ENCODE measurements around the gene ALDH3B2.

ALDH3B2 gene

GRCh38 chr11:67665541-67666302, 8.7 kb downstream of the ALDH3B2 start:
- TF ChIP-seq POLR2AphosphoS5 (IDR thresholded peaks at IDR 0.05; ENCODE audit: low read depth, low read length) (no peak), FOXP2 (optimal IDR thresholded peaks at IDR 0.05; ENCODE audit: borderline replicate concordance, extremely low read depth, extremely low read length, insufficient read depth) (no peak)

DNA sequence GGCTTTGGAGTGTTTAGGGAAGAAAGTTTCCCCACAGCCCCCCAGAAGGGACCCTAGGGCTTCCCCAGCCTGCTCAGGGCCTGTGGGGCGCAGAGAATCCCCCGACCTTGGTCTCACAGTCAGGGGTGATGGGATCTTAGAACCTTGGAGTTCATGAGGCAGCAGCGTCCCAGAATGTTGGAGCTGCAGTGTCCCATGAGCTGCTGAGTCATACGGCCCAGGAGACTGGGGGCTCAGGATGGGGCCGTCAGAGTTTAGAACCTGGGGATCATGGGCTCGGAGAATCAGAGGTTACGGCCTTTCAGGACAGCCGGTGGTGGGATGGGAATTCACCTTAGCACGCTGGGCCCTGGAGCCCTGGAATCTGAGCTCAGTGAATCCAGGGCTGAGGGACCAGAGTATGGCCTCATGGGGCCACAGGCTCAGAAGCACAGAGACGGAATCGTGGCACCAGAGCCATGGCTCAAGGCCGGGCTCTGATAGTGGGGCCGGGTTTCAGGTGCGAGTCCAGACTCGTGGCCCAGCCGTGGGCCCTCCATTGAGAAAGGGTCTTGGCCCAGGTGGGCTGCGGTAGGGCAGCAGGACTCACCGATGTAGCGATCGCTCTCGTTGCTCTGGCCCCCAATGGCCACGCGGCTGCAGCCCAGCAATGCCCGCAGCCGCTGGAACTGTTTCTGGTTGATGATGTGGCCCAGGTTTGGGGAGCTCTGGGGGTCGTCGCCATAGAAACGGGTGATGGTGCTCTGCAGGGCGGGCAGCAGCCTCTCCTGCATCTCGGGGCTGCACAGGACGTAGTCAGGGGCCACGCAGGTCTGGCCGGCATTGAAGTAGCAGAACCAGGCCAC, 9.5 kb downstream of the ALDH3B2 start:
- TF ChIP-seq, protein P1, sequence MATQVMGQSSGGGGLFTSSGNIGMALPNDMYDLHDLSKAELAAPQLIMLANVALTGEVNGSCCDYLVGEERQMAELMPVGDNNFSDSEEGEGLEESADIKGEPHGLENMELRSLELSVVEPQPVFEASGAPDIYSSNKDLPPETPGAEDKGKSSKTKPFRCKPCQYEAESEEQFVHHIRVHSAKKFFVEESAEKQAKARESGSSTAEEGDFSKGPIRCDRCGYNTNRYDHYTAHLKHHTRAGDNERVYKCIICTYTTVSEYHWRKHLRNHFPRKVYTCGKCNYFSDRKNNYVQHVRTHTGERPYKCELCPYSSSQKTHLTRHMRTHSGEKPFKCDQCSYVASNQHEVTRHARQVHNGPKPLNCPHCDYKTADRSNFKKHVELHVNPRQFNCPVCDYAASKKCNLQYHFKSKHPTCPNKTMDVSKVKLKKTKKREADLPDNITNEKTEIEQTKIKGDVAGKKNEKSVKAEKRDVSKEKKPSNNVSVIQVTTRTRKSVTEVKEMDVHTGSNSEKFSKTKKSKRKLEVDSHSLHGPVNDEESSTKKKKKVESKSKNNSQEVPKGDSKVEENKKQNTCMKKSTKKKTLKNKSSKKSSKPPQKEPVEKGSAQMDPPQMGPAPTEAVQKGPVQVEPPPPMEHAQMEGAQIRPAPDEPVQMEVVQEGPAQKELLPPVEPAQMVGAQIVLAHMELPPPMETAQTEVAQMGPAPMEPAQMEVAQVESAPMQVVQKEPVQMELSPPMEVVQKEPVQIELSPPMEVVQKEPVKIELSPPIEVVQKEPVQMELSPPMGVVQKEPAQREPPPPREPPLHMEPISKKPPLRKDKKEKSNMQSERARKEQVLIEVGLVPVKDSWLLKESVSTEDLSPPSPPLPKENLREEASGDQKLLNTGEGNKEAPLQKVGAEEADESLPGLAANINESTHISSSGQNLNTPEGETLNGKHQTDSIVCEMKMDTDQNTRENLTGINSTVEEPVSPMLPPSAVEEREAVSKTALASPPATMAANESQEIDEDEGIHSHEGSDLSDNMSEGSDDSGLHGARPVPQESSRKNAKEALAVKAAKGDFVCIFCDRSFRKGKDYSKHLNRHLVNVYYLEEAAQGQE (IDR thresholded peaks at IDR 0.05; ENCODE audit: insufficient read depth in 1 of 2, low read depth in 2 of 2, low read length in 2 of 2) = no peak
- no peak for TF ChIP-seq SIN3A (IDR thresholded peaks at IDR 0.05; ENCODE audit: borderline replicate concordance, insufficient read depth, low read length)
- no peak for TF ChIP-seq POLR2AphosphoS5 (IDR thresholded peaks at IDR 0.05; ENCODE audit: low read depth, low read length)
- no peak for TF ChIP-seq TAF1 (IDR thresholded peaks at IDR 0.05; ENCODE audit: borderline replicate concordance, insufficient read depth, low read length)
- TF ChIP-seq FOXP2 (optimal IDR thresholded peaks at IDR 0.05; ENCODE audit: borderline replicate concordance, extremely low read depth, extremely low read length, insufficient read depth) = no peak

DNA sequence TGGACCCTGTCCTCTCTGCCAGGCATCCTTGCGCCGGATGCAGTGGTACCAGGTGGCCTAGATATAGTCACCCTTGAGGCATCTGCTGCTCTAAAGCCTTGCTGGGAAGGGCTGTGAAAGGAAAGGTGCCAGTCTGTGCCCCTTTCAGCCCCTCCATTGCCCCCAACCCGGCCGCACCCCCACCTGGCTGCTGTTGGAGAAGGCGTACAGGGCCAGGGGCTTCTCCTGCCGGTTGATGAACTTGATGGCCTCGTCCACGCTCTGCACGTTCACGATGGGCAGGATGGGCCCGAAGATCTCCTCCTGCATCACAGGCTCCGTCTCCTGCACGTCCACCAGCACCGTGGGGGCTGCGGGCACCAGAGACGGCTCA, 10.2 kb downstream of the ALDH3B2 start:
- TF ChIP-seq TAF1 (IDR thresholded peaks at IDR 0.05; ENCODE audit: borderline replicate concordance, insufficient read depth, low read length) = no peak
- TF ChIP-seq, protein P1 (IDR thresholded peaks at IDR 0.05; ENCODE audit: insufficient read depth in 1 of 2, low read depth in 2 of 2, low read length in 2 of 2) = no peak
- no peak for TF ChIP-seq FOXP2 (optimal IDR thresholded peaks at IDR 0.05; ENCODE audit: borderline replicate concordance, extremely low read depth, extremely low read length, insufficient read depth)
- TF ChIP-seq SIN3A (IDR thresholded peaks at IDR 0.05; ENCODE audit: borderline replicate concordance, insufficient read depth, low read length) = no peak
- TF ChIP-seq POLR2AphosphoS5 (IDR thresholded peaks at IDR 0.05; ENCODE audit: low read depth, low read length) = no peak

DNA sequence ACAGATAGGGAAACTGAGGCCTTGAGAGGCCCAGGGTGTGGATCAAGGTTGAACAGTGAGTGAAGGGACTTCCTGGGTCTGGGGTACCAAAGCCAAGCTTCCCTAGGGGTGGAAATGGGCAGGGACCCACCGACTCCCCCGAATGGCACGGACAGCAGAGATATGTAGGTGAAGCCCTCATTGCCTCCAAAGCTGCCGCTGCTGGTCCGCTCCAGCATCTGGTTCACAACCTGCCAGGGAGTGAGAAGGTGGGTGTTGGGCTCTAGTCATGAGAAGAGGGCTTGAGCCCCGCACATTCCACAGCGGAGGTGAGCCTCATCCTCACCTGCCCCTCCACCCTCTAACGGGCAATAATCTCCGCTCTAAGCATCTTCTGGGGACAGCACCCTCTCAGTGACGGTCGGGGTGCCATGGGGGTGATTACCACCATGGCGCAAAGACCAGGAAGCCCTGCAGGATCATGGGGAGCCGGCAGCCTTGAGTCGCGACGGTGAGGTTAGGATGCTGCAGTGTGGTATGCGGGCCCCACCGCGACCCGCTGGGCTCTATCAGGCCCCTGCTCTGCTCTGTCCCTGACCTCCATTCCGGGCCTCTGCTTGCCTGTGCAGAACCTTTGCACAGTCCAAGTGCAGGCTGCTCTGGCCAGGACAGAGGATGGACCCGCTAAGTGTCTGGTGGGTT, 10.8 kb downstream of the ALDH3B2 start:
- TF ChIP-seq TAF1 (IDR thresholded peaks at IDR 0.05; ENCODE audit: borderline replicate concordance, insufficient read depth, low read length) (no peak), SIN3A (IDR thresholded peaks at IDR 0.05; ENCODE audit: borderline replicate concordance, insufficient read depth, low read length) (no peak), POLR2AphosphoS5 (IDR thresholded peaks at IDR 0.05; ENCODE audit: low read depth, low read length) (no peak), FOXP2 (optimal IDR thresholded peaks at IDR 0.05; ENCODE audit: borderline replicate concordance, extremely low read depth, extremely low read length, insufficient read depth) (no peak)
- TF ChIP-seq, protein P1 (IDR thresholded peaks at IDR 0.05; ENCODE audit: insufficient read depth in 1 of 2, low read depth in 2 of 2, low read length in 2 of 2) = no peak

GRCh38 chr11:67662835-67663531, 11.4 kb downstream of the ALDH3B2 start:
- TF ChIP-seq TAF1 (IDR thresholded peaks at IDR 0.05; ENCODE audit: borderline replicate concordance, insufficient read depth, low read length) (no peak), POLR2AphosphoS5 (IDR thresholded peaks at IDR 0.05; ENCODE audit: low read depth, low read length) (no peak), FOXP2 (optimal IDR thresholded peaks at IDR 0.05; ENCODE audit: borderline replicate concordance, extremely low read depth, extremely low read length, insufficient read depth) (no peak), SIN3A (IDR thresholded peaks at IDR 0.05; ENCODE audit: borderline replicate concordance, insufficient read depth, low read length) (no peak)
- TF ChIP-seq, protein P1 (IDR thresholded peaks at IDR 0.05; ENCODE audit: insufficient read depth in 1 of 2, low read depth in 2 of 2, low read length in 2 of 2) = no peak

Data from PFSK-1 (cell line).